NCI-H748 (cell line): ENCODE results near the gene IKZF1.
A peak's percentile ranks its signal among the peaks of the same experiment; 100 is the strongest.

Experiments
- DNase-seq: peaks from one replicate; lab custom pipeline; 2025; ENCODE audit not compliant: unreplicated experiment; lab: John Stamatoyannopoulos, UW

Gene IKZF1

DNA sequence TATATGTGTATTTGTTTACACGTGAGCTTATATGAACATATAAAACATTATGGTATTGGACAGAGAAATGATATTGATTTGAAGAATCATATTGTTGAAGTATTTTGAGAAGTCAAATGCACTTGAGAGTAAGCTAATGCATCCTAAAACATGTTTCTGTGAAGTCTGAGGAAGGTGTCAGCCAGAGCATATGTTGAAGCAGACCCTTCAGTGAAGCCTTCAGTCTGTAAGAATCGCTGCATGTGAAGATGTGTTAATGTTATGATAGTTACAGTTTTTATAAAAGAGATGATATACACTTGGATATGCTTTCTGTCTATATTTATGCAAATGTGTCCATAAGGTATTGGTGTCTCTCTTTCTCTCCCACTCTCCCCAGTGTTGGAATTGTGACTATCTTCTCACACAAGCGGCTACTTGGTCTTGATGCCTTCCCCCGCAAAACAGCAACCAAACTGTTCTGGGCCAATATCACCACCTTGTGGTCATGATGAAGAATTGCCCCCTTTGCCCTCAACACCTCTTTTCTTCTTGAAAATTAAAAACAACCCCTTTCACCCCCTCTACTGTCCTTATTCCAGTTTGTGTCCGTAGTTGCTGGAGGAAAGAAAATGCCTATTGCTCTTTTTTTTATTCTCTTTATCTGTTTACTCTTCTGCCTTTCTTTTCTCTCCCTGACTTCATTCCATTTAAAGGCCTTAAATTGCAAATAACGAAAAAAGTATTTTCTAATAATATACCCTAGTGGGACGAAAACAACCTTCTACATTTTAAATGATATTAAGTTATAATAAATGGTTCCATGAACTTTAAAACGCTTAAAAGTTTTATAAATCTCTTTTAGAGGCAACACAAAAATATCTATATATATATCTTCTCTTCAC lies 64.9 kb downstream of the IKZF1 start:
- peak; percentile 57 for DNase-seq

DNA sequence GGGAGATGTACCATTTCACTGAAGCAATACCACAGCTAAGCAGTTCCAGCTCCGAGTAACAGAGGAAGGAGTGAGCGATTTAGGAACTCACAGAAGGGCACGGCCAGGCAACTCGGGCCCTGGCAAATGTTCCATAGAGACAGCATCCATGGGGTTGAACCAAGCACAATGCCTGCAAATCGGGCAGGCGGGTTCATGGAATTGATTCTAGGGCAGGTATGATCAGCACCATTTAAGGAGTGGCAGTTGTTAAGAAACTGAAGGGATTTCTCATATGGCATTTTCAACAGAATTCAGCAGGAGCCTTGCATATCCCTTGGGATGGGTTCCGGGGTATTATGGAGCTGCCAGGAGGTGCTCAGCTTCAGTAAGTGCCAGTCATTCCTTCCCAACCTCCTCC lies 66.4 kb downstream of the IKZF1 start:
- DNase-seq, result no peak

DNA sequence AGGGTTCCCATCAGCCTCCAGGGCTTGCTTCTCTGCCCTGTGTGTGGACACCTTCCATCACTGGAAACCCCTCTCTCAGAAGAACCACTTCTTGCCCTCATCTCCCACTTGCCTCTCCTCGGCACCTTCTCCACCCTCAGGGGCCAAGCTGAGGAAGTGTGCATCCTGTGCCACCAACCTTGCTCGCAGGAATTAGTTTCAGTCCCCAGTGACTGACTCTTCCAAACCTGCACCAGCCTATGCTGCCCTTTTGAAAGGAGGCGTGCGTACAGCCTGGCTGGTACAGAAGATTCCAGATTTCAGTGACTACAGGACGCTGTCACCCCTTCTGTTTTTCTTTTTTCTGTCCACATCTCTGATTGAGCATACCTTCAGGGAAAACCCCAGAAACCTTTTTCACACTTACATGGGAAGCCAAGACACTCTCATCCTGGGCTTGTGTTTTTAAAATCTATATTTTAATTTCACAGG lies 67.1 kb downstream of the IKZF1 start:
- no peak for DNase-seq

DNA sequence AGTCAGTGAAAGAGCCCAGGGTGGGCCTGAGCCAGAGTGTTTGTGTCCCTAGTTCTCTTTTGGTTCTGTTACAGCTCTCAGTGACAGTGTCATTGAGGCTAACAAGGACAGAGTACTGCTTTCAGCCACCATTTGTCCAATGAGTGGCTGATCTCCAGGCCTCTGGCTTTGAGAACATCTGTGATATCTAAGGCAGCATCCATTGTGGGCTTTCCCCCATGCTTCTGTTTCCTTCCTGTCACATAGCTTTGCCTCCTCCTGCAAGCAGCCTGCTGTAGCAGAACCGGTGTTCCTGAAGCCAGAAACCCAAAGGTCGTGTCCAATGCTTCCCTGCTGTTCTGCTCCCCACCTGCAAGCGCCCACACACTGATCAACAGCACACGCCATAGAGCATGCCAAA lies 68.4 kb downstream of the IKZF1 start:
- no peak for DNase-seq

DNA sequence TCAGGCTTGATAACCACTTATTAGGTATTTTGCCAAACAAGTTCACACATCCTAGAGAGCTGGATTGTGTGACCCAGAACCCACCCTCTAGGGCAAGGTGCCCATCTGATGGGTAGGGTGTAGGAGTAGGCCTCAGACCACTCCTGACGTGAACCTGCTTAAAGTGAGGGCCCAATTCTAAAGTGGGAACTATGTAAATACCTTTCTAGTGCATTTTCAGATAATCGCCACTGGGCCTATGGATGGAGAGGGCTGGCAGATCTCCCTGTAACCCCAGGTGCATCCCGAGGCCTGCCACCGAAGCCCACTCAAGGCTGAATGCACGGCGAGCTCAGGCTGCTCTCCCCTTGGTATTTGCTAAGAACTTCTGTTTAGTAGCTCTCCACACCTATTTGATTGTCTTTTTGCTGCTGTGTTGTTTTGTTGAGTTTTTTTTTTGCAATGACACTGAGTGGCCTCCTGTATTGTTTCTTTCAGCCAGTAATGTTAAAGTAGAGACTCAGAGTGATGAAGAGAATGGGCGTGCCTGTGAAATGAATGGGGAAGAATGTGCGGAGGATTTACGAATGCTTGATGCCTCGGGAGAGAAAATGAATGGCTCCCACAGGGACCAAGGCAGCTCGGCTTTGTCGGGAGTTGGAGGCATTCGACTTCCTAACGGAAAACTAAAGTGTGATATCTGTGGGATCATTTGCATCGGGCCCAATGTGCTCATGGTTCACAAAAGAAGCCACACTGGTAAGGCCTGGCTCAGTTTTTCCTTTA lies 71.7 kb downstream of the IKZF1 start:
- DNase-seq, result no peak

DNA sequence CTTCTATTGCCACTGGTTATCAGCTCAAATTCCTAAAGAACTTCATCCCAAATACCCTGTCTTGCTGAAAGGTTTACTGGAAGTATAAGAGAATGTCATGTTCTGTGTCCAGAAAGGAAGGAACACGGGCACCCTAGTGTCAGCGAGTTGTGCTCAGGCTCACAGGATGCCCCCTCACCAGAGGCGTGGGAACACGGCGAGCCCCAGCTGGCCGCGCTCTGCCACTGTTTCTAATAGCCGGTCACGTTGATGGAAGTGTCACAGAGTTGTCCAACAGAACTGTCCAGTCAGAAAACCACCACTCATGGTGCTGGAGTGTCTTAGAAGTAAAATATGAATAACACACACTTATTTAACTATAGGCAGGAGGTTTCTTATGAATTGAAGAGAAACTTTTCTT lies 72.8 kb downstream of the IKZF1 start:
- no peak for DNase-seq

DNA sequence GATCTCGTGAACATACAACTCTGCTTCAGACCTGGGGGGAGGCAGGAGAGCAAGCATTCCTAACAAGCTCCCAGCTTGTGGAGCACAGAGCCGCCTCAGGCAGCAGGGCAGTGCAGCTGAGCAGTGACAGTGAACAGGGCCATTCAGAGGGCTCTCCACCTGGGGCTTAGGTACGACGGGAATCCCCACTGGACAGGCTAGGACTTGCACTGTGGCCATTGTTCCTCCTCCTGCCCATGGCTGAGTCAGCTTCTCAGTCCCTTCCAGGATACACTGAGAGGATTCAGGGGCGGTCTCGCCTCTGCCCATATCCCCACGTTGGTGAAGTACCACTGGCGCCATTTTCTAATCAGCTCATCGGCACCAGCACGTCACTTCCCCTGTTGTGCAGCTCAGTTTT lies 74.6 kb downstream of the IKZF1 start:
- peak; percentile 90 for DNase-seq

DNA sequence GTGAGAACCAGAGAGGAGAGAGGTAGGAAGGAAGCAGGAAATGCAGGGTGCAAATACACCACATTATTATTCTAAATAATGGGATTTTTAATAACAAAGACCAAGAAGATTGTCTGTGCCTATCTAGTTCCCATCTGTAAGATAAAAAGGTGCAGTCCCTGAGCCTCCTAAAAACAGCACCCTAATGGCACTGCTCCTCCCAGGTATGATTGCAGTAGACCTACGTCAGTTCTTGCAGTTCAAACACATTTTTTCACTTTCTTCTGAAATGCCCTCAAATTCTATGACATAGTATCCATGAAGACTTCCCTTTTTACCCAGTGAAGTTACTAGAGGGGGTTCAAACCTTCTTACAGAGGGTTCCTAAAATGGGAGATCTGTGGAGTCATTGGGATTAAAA lies 75.0 kb downstream of the IKZF1 start:
- DNase-seq, result no peak

DNA sequence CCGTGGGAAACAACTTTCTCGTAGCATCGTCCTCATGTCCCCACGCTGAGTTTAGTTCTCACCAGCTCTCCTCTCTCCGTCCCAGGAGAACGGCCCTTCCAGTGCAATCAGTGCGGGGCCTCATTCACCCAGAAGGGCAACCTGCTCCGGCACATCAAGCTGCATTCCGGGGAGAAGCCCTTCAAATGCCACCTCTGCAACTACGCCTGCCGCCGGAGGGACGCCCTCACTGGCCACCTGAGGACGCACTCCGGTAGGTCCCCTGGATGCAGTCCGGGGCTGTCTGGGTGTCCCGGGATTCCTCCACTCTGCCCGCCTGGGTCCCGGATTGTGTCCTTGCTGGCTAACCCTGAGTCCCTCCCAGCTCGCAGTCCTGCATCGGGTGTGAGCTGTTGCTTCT lies 77.9 kb downstream of the IKZF1 start:
- no peak for DNase-seq

DNA sequence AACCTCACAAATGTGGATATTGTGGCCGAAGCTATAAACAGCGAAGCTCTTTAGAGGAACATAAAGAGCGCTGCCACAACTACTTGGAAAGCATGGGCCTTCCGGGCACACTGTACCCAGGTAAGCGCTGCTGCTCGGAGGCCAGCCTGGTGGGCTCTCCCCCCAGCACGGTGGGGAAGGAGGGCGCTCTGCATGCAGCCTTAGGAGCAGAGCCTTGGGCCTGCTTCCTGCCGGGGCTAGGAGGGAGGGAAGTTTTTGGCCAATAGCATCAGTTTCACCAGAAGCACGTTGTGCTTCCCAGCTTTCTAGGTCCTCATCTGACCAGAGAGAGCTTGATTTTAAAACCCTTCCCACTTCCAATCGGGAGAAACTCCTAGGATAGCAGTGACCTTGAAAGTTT lies 82.8 kb downstream of the IKZF1 start:
- no peak for DNase-seq

DNA sequence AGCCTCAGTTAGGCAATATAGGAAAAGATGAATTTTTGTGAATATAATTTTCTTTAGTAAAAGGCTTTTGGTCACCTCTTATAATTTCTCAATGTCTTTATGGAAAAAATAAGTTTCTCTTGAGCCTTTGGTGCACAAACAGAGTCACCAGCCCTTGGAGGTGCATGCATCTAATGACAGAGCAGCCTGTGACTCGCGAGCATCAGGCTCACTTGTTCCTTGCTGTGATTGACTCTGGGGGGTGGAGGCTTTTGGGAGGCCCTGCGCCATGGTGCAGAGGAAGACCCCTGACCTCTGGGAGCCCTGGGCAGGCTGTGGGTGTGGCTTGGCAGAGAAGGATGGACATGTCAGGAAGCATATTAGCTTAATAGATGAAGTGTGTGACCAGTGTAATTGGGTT lies 85.4 kb downstream of the IKZF1 start:
- no peak for DNase-seq

DNA sequence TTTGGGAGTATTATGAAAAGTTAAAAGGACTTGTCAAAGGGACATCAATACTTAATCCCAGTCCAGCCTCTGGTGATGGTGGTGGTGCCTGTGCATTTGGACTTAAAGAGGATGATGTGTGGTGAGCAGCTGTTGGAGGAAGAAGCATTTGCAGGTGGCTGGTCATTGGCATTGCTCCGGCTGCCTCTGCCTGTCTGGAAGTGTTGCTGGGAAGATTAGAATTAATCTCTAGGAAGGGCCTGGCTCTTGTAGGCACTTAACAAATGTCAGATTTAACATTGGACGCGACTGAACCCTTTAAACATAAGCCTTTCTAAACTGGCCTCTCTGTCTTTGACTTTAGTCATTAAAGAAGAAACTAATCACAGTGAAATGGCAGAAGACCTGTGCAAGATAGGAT lies 86.9 kb downstream of the IKZF1 start:
- DNase-seq, result no peak

DNA sequence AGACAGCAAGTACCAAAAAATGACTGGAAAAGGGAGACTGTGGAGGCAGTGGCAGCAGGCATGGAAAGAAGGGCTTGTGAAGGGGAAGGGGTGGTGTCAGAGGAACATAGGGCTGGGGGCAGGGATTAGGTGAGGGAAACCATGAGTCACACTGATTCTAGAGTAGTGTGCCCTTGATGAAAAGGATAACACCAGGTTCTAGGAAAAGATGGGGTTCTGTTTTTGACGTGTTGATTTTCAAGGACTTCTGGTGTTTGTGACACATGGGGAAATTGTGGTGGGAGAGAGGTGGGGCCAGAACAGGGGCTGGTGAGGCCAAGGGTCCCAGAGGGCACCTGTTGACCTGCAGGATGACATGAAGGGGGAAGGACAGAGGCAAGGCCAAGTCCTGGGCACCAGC lies 88.6 kb downstream of the IKZF1 start:
- DNase-seq, result no peak

DNA sequence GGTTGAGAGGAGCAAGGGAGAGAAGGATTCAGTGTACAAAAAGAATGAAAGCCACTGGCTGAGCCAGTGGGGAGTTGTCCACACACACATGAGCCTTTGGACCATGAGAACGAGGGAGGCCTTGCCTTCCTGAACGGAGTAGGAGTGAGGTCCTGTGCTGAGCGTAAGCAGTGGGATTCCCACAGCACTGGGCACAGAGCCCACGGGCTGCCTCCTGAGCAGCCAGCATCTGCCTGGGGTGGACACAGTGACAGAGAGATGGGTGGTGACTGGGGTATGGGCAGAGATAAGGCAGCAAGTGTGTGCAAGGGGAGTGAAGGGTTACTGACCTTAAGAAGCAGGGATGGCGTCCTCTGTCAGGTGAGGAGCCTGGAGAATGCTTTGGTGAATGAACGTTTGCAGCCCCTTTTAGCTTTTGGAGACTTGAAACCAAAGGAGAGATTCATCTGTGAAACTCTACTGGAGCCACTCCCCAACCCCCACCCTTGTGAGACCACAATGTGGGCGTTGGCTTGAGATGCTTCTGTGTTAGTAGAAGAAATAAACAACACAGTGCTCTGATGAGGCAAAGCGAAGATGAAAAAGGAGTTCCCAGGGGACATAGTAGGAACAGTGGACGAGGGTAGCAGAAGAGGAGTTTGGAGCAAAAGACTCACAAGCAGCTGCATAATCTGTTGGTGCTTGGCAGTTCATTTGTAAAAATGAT lies 89.2 kb downstream of the IKZF1 start:
- DNase-seq, result no peak

DNA sequence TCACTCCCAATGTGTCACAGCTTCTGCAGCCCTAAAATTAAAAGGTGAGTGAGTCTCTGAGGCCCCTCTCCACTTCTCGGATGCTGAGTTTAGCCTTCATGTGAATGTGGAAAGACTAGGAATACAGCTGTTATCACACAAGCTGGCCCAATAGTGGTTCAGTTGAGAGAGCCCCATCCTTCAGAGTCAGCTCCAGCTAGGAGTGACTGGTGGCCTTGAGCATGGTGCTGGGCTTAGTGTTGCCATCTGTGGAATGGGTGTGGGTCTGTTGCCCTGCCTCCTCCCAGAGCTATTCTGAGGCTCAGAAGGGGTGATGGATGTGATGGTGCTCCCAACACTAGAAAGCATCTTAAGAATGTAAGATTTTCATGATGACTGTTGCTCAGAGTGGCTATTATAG lies 89.8 kb downstream of the IKZF1 start:
- no peak for DNase-seq

DNA sequence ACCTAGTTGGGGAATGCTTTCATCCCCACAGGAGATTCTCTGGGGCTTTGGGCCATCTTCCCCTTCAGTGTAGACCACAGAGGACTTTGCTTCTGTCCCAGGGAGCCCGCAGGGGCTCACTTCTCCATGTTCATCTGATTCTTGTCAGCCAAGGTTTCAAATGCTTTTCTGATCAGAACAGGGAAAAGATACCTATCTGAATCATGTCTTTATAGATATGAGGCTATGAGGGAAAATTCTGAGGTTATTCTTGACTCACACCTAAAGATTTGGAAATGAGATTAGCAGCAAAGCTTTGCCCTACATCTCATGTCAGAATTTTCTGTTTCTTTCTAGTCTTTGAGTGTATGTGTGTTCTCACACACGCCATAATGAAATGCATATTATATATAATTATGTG lies 92.3 kb downstream of the IKZF1 start:
- DNase-seq, result no peak

DNA sequence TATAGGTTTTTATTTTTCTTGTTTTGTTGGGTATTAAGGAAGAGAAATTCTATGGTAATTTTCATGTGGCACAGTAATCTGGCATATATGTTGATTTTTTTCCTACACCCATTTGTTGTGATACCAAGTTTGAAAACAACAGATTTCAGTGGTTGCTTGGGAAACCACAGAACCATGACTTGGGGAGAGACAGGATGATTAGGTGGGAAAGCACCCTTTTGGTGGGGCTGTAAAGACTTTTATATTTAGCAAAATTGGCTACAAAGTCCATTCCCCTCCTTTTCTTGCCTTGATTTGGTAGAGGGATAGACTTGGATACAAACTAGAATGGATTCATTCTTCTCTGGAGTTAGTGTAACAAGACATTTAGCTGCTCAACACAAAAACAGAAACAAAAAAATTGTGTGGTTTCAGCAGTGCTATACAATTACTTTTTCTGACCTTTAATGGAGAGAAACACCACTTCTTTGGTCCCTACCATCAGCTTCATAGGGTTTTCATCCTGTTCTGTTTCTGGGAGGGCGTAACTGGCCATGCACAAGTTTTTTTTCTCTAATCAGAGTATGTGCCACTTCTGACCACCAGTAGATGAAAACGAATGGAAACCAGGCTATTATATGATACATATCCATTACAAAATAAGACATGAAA lies 92.9 kb downstream of the IKZF1 start:
- DNase-seq, result no peak

DNA sequence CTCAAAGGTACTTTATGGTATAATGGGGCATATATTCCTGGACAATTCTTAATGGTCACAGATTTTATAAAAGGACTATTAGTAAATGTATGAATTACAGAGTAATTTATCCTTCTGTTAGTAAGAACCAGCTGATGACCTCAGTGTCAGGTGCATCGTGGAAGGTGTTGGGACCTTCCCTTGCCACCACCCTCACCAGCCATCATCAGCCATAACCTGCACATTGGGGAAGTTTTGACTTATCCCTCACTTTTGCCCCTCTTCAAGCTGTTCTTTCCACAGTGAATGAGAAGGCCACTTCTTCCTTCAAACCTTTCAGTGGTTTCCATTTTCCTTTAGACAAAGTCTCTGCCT lies 93.4 kb downstream of the IKZF1 start:
- no peak for DNase-seq

DNA sequence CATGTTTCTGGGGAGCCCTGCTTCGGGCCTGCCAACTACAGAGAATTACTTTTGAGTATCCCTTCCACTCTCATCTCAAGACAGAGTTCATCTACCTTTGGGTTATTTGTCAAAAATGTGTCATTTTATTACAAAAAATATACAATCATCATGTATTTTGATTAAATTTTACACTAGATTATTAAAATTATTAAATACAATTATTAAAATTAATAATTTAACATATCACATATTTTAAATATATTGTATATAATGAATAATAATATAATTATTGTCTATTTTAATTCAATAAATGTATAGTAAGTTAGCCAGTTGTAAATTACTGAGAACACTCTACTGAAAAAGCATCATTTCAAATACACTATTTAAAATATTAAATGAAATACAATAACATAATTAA lies 94.7 kb downstream of the IKZF1 start:
- no peak for DNase-seq

DNA sequence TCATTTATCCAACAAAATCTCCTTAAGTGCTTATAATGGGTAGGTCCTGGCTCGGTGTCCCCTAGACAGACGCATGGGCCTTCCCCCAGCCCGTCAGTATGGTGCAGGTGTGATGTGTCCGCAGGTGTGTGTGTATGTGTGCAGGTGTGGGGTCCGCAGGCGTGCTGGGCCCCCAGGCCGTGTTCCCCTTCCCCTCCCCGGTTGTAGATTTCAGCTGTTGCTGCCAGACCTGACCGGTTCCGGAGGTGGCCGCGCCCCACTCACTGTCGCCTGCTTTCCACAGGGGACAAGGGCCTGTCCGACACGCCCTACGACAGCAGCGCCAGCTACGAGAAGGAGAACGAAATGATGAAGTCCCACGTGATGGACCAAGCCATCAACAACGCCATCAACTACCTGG lies 95.1 kb downstream of the IKZF1 start:
- no peak for DNase-seq

DNA sequence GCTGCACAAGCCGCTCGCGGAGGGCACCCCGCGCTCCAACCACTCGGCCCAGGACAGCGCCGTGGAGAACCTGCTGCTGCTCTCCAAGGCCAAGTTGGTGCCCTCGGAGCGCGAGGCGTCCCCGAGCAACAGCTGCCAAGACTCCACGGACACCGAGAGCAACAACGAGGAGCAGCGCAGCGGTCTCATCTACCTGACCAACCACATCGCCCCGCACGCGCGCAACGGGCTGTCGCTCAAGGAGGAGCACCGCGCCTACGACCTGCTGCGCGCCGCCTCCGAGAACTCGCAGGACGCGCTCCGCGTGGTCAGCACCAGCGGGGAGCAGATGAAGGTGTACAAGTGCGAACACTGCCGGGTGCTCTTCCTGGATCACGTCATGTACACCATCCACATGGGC lies 95.6 kb downstream of the IKZF1 start:
- no peak for DNase-seq
